AG08395 (cell line): ENCODE results near the gene PID1.
"Not testable (repeated sequence)": the region's sequence is repeated elsewhere in the genome, so short reads cannot be mapped to it uniquely, and the experiment has no call there.

Experiments
- DNase-seq: peaks from one replicate; pipeline ENCODE4 v3.0.0; 2012; ENCODE audit warnings: mixed read lengths, low spot score

The PID1 gene

GRCh38 chr2:229212241-229212640 lies 58.8 kb downstream of the PID1 start:
- DNase-seq = no peak

DNA sequence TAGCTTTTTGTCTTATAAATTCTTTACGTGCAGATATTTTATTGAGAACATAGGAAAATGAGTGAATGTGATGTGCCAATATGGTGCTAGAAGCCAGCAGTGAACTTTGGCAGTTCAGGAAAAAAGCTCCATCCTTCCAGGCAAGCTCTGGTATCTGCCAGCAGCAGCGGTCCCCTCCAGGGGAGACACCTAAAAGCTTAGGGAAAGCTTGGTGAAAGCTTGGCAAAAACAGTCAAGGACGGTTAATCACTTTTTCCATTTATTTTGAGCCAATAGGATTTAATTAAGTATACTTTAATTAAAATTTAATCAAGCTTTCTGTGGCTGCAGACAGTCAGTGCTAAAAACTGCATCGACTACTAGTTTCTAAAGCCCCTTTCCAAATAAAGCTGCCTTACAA lies 60.4 kb downstream of the PID1 start:
- DNase-seq = no peak

GRCh38 chr2:229206548-229206947 lies 64.5 kb downstream of the PID1 start:
- DNase-seq = no peak

DNA sequence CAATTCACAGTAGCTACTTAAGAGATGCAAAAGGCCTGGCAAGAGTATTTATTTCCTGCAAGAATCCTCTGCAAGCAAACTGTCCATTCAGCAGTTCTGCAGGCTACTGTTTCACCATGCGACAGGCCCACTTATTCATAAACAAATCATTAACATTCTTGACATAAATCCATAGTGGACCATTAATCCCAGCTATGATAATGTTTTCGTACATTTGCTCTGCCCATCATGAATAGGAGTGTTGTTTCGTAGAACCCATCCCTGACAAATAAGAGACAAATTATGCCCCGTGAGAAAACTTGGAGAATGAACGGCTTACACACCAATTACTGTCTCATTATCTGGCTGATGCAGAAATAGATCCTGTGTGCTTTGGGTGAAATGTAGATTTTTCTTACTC lies 65.4 kb downstream of the PID1 start:
- DNase-seq = no peak

DNA sequence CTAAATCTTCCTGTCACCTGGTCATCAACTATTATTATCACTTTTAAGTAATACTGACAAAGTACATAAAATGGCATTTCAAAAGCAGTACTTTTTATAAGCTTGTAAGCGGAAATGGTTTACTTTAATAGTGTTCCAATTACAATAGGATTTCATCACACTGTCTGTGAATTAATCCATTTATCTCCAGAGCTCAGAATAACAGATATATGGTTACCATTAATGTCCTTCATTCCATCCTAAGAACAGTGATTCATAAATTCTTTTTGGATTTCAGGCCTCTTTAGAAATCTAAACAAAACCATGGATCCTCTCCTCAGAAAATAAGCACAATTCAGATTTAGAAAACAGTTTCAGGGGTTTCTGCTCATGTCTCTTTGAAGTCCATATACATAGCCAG lies 68.4 kb downstream of the PID1 start:
- DNase-seq = no peak

DNA sequence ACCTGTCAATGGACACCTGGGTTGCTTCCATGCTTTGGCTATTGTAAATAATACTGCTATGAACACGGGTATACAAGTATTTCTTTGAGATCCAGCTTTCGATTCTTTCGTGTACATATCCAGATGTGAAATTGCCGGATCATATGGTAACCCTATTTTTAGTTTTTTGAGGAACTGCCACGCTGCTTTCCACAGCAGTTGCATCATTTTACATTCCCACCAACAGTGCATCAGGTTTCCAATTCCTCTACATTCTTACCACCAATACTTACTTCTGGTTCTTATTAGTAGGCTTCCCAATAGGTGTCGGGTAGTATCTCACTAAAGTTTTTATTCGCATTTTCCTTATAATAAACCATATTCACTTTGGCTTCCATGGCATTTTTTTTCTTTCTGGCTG lies 69.6 kb downstream of the PID1 start:
- DNase-seq = no peak

- no peak for DNase-seq
Observed at GRCh38 chr2:229199267-229199666, 71.8 kb downstream of the PID1 start.

DNA sequence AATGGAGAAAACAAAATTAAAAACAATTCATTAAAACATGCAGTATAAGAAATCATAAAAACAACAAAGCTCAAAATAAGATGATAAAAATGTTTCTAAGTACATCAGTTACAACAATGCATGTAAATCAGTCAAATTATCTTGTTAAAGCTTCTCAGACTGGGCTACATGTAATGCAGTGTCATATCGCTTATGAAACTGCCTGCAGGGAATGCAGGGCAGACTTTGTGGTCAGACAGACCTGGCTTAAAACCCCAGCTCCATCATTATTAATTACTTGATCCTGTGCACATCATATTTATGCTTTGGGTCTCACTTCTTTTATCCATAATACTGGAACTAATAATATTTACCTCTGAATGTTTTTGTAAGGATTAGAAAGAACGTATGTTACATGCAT lies 74.6 kb downstream of the PID1 start:
- DNase-seq = no peak

GRCh38 chr2:229195346-229195947 lies 75.6 kb downstream of the PID1 start:
- DNase-seq = no peak

GRCh38 chr2:229193281-229193680 lies 77.8 kb downstream of the PID1 start:
- DNase-seq = no peak

DNA sequence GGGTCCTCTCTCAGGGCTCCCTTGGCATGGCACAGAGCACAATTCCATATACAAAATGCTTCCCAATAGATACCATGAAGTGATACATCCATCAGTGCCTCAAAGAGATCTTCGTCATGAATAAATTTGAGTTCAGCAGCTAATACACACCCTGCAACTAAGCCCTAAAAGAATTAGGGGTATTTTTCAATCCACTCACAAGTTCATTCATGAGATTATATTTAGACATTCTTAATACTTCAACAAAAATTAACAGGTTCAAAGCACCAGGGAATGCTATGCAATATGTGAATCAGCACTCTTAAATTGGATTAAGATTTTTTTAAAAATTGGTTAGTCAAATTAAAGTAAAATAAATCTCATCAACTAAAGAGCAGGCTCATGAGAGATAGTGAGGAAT lies 79.7 kb downstream of the PID1 start:
- no peak for DNase-seq

GRCh38 chr2:229187123-229187522 lies 84.0 kb downstream of the PID1 start:
- DNase-seq = not testable (repeated sequence)

GRCh38 chr2:229181641-229182040 lies 89.4 kb downstream of the PID1 start:
- DNase-seq = no peak

- DNase-seq = no peak
Observed at GRCh38 chr2:229180658-229181057, 90.4 kb downstream of the PID1 start.

GRCh38 chr2:229179628-229180027 lies 91.5 kb downstream of the PID1 start:
- no peak for DNase-seq

DNA sequence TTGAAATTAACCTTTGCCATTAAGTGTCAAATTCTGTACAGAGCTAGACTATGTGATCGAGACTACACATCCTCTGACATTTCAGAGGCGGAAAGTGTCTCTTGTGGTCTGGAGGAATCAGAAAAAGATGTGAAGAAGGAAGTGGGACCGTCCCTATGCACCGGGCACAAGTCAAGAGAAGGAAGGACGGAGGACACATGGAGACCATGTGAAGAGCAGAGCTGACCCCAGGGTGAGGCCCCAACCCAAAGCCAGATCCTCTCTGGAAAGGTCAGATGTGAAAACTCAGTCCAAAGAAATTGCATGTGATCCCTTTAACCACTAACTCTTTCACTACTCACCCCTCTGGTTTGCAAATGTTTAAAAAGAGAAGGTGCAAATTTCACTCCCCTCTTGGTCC lies 92.4 kb downstream of the PID1 start:
- no peak for DNase-seq

- no peak for DNase-seq
Observed at GRCh38 chr2:229178117-229178516, 93.0 kb downstream of the PID1 start.

DNA sequence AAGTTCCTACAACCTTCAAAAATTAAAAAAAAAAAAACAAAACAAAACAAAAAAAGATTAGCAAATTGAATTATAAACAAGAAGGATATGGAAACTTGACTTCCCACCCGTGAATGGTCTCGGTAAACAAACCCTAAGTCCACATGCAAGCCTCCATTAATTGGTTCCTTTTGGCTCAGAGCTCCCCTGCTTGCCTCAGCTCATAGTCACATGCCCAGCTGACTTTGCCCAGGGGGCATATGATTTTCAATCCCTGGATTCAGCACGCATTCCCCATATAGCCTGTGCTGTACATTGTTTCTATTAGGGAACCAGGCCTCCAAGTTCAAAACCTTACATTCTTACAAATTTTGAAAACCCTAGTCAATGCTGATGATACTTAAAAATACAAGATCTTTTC lies 95.0 kb downstream of the PID1 start:
- DNase-seq = no peak

GRCh38 chr2:229175497-229175863 lies 95.6 kb downstream of the PID1 start:
- DNase-seq = no peak

GRCh38 chr2:229174794-229175496 lies 96.1 kb downstream of the PID1 start:
- DNase-seq = peak; percentile 33

- DNase-seq = no peak
Observed at GRCh38 chr2:229173825-229174359, 97.2 kb downstream of the PID1 start.

DNA sequence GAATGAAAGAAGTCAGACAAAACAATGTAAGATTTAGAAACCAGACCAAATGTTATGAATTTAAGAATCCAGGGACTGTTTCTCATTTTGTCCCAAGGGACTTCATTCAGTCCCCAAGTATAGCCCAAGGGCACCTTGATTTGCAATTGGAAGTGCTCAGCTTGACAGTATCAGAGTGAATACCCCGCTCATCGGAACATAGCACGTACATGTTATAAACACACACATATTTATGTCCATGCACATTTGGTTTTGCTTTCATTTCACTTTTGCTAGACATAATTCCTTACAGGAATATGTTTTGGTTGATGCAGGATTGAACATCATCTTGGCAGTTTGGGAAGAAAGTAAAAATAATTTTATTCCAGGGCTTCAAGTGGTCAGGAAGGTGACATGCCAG lies 100.2 kb downstream of the PID1 start:
- DNase-seq = no peak

GRCh38 chr2:229170171-229170570 lies 100.9 kb downstream of the PID1 start:
- DNase-seq = no peak

DNA sequence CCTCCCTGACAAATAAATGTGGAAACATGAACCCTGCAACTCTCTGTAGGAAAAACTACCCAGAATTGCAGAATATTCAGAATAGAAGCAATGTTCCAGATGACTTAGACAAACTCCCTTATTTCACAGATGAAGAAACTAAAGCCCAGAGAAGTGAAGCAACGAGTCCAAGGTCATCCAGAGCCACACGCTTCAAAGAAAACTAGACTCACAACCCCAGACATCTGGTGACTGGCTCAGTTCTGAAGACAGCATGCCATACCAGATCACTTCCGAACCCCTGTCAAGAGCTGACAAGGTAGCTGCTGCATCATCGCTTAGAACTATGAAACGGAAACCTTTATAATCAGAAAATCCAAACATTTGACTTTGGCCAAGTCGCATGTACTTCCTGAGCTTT lies 101.3 kb downstream of the PID1 start:
- no peak for DNase-seq
